HG03097 (cell line): ENCODE results near the gene KCNIP3.

Source experiments
- ATAC-seq: cut with Tn5 transposase; IDR thresholded peaks from one replicate; pipeline ENCODE4 v1.9.1; 2021; ENCODE audit not compliant: unreplicated experiment, low FRiP score

The KCNIP3 gene

DNA sequence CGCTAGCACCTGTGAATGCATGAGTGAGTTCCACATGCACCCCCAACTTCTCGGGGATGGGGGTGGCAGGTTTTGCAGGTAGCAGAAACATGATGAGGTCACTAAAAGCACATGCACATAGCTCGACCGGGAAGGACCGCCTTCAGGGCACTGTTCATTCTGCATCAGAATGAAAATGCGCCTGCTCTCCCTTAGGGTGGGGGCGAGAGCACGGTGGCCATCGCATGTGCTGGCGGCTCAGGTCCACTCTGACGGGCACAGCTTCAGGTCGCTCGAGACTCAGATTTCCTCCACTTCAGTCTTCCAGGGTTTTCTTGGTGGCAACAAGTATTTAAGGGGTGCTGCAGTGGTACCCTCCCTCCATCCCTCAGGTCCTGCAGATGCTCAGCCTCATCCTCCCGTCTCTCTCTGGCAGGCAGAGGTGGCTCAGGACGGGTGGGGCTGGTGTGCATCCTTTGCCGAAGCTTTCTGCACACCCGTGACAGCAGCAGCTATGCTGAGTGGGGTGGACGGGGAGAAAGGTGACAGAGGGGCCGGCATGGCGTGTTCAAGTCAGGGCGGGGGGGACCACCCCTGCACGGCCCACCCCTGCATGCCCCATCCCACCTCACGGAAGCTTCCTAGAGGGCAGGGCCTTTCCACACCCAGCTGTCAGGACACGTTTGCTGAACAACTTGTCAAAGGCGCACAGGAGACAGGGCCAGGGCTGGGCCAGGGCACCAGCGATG, 14.8 kb downstream of the KCNIP3 start:
- ATAC-seq = no peak

GRCh38 chr2:95312543-95313201, 15.5 kb downstream of the KCNIP3 start:
- ATAC-seq = no peak

GRCh38 chr2:95313296-95314131, 16.4 kb downstream of the KCNIP3 start:
- no peak for ATAC-seq

DNA sequence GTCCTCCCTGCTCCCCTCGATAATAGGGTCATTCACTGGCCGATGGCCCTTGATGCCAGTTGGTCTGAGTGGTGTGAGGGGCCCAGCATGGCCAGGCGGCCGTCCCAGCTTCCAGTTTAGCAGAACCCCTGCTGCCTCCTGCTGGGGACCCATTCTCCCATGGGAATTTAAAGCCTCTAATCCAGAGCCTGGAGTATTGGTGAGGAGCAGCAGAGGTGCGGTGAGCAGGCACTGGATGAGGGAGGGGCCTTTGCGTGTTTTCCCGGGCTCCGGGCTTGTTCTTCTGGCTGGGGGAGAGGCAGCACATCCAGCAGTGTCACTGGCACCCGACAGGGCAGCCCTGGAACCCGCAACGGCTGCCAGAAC, 17.4 kb downstream of the KCNIP3 start:
- ATAC-seq = no peak

GRCh38 chr2:95314964-95315611, 17.9 kb downstream of the KCNIP3 start:
- no peak for ATAC-seq

GRCh38 chr2:95315801-95316411, 18.8 kb downstream of the KCNIP3 start:
- ATAC-seq = no peak

DNA sequence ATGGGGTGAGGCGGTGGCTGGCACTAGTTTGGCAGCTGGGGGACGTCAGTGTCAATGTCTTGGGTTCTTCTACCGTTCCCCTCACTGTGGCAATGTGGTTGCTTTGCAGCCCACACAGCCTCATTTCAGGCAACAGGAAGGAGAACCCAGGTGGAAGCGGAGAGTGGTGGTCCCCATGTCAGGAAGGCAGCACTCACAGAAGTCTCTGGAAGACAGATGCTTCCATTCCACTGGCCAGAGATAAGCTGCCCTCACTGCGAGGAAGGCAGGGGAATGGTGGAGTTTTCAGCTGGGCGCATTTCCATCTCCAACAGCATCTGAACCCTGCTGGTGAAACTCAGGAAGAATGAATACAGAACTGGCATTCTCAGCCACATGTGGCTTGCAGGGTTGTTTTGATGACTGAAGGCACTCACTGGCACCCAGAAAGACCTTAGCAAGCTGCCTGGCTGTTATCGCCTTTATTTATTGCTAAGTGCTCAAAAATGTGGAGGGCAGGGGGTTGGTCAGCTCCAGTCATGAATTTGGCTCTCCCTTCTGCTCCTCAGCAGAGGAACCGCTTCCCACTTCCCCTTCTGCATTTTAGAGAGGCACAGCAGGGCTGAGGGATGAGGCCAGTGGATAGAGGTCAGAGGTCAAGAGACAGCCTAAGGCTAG, 19.4 kb downstream of the KCNIP3 start:
- no peak for ATAC-seq

DNA sequence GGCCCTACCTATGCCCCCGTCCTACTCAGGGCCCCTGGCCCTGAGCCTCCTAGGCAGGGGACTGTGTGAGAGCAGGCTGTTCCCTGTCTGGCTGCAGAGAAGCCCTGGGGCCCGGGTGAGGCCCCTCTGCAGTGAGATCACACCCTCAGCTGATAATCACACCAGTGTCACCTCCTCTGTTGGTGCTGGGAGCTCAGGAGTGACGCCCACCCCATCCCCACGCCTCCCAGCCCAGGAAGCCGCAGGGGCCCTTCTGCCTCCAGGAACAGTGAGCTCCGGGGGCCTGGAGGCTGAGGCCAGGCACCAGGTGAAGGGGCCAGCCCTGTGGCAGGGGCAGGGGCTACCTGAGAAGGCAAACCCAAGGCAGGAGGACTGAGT, 20.0 kb downstream of the KCNIP3 start:
- no peak for ATAC-seq

- ATAC-seq = no peak
Observed at GRCh38 chr2:95317665-95318425, 20.7 kb downstream of the KCNIP3 start.

DNA sequence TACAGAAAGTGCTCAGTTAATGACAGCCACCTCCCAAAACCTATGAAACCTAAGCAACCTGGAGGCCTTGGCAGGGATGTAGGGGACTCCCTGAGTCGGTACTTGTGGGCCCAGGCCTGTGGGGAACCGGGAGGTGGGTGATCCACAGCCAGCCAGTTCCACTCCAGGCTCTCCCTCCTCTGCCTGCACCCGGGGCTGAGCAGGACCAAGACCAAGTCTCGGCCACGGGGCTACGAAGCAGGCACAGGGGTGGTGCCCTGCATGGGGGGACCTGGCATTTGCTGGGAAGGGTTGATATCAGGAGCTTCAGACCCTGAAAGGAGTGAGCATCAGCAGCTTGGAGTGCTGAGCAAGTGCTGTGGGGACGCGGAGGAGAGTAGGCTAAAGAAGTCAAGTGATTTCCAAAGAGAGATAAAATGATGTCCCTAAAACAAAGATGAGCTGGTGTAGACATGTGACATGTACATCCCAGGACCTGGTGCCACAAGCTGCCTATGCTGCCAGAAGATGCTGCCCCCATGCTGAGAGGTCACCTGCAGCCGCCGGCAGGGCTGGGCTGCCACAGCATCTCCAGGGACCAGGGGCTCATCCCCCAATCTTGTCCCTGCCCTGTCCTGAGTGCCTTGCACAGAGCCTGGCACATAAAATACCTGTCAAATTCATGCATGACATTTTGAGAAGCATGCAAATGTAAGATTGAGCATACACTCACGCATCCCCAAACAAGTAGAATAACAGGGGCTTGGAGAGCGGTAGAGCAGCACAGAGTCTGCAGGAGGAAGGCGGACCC, 21.5 kb downstream of the KCNIP3 start:
- ATAC-seq = no peak

GRCh38 chr2:95319481-95320343, 22.6 kb downstream of the KCNIP3 start:
- ATAC-seq = no peak

- no peak for ATAC-seq
Observed at GRCh38 chr2:95320344-95320712, 23.2 kb downstream of the KCNIP3 start.

DNA sequence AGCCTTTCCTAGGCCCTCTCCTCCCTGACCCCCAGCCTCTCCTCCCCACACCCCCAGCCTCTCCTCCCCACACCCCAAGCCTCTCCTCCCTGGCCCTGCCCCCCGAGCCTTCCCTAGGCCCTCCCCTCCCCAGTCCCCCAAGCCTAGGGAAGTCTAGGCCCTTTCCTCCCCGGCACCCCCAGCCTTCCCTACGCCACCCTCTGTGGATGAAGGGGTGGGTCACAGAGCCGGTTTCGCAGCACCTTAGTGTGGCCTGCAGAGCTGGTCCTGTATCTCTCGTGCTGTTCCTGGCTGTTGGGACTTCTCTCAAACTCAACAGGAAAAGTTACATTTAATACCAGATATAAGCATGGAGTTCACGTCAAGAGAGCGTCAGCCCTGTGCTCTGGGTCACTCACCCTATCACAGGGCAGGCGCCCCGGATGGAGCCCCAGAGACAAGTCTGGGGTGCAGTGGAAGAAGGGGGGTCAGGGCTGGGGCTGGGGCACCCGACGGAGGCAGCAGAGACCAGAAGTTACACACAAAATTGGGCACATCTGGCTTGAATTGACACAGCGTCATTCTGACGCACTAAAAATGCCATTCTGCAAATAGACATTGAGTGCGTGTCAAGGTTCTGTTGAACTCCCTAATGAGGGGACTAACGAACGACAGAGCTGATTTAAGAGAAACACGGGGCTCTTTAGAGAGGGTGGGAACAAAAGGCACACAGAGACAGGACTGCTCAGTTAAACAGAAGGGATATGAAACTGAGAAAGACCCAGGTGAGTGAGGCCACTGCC, 24.0 kb downstream of the KCNIP3 start:
- no peak for ATAC-seq

DNA sequence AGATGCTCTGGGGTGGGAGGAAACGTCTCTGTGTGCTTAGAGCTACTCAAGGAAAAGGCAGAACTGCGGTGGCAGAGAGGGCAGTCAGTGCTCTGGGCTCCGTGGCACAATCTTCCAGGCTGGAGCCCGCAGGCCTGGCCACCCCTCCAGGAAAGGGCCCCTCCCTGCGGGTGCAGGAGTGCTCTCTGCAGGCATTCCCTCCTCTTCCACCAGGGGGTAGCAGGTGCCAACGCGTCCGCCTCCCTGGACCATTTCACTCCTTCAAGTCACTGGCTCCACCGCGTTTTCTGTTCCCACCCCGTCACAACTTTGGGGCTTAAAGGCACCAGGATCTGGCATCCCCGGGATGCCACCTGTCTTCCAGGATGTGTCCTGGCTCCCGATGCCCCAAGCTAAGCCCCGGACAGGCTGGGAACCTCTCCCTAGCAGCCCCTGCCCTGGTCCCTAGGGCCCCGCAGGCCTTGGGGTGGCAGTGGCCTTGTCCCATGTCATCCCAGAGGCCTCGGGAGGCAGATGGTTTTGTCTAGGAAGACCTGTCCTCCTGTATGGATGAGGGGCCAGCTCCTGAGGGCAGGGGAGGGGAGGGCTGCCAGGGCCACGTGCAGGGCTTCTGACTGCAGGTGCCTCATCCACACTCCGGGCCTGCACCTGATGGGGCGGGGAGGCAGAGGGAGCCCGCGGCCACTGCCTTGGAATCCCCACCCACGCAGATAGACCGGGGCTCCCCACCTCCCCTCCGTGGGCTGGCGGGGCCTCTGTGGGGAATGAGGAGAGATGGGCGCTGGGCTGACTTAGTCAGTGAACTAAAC, 26.4 kb downstream of the KCNIP3 start:
- no peak for ATAC-seq

DNA sequence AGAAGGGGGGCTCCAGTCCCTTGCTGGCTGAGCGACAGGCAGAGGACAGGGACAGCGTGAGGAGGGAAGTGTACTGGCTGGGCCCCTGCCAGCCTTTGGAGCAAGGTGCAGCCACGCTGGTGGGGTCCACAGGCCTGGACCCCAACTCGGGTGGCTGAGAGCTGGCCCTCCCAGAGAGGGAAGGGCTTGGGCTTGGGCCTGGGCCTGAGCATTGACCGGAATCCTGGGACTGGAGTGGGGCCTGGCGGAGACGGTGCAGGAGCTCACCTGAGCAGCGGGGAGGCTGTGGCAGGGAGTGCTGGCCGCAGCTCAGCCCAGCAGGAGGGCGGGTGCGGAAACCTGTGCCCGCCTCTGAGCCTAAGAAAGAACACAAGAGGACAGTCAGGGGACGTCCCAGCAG, 27.9 kb downstream of the KCNIP3 start:
- ATAC-seq = no peak
